Umbilical cord (tissue), 2 donors: ENCODE measurements around the gene CD36. TPM values are rescaled to one million over a fixed set of nuclear protein-coding genes. Genes with fewer than 3 reads are reported as not detected.
A peak's percentile ranks its signal among the peaks of the same experiment; 100 is the strongest.

Experiments
- DNase-seq: peaks from one replicate; pipeline ENCODE4 v3.0.0-alpha.2; 2015; ENCODE audit warnings: low spot score
- total RNA-seq: library from RNA; depleted of rRNA; stranded (reverse); fragments of >200 nt; gene quantifications from one replicate; pipeline ENCODE4 v1.2.3, GENCODE V29; 2014; ENCODE audit warnings: low replicate concordance; ENCODE audit not compliant: insufficient read depth

Gene CD36
- total RNA-seq: 34.4 TPM

GRCh38 chr7:80637911-80638765 lies at the start of gene CD36:
Gene CD36, plus strand, starts transcription at chr7:80638642. Its CDS starts 8,099 bp downstream, at chr7:80646741.
- peak; percentile 47 for DNase-seq

GRCh38 chr7:80589631-80590030 lies 48.8 kb upstream of the CD36 start:
- no peak for DNase-seq

- no peak for DNase-seq
Observed at GRCh38 chr7:80591654-80592053, 46.8 kb upstream of the CD36 start.

- no peak for DNase-seq
Observed at GRCh38 chr7:80593869-80594586, 44.4 kb upstream of the CD36 start.

- DNase-seq: no peak
Observed at GRCh38 chr7:80596933-80597517, 41.4 kb upstream of the CD36 start.

GRCh38 chr7:80597875-80598274 lies 40.6 kb upstream of the CD36 start:
- no peak for DNase-seq

GRCh38 chr7:80600046-80600445 lies 38.4 kb upstream of the CD36 start:
- DNase-seq: peak; percentile 35

DNA sequence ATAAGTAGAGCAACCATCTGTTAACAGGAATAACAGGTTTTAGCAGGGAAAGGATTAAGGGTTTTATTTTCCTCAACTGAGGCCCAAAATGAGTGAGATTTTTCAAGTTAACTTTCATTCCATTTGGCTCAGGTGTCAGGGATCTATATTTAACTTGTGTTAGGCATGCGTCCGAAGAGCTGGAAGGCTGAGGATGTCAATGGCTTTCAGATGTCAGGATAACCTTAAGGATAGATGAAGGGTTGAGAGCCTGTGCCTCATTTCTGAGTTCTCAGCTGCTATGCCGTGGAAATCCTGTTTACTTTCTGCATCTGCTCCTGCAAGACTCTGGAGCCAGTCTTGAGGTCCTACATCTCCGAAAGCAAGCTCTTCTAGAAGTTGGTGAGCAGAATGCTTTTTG lies 36.4 kb upstream of the CD36 start:
- DNase-seq: no peak

DNA sequence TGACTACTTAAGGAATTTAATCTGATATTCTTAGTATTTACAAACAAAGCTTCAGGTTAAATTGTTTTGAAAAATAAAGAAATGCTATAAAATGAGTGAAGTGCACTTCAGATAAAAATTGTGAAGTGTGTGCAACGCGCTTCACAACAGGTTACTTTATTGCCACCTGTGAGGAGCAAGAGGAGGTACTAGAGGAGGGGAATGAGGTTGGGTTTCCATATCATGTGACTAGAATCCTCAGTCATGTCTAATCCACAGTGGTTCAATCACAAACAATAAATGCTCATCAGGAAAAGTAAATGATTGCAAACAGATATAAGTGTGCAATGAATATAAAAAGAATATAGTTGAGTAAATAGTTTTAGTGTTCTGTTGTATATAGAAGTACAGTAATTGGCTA lies 34.5 kb upstream of the CD36 start:
- DNase-seq: no peak

GRCh38 chr7:80604436-80604835 lies 34.0 kb upstream of the CD36 start:
- no peak for DNase-seq

DNA sequence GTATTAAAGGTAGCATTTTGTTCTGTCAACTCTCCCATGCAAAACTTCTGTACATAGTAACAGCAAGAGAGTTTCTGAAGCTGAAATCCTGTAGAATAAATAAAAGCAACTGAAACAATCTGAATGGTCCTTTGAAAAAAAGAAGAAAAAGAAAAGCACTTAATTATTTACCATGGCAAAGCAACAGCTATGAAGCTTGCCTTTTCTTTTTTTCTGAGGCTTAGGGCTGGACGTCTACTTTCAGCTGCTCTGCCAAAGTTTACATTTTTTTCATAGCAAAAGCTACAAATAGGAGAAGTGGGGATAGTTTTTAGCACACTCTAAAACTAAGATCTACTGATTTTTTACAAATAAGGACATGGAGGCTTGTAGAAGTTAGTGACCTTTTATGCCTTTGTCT lies 31.3 kb upstream of the CD36 start:
- no peak for DNase-seq

GRCh38 chr7:80608336-80608735 lies 30.1 kb upstream of the CD36 start:
- no peak for DNase-seq

DNA sequence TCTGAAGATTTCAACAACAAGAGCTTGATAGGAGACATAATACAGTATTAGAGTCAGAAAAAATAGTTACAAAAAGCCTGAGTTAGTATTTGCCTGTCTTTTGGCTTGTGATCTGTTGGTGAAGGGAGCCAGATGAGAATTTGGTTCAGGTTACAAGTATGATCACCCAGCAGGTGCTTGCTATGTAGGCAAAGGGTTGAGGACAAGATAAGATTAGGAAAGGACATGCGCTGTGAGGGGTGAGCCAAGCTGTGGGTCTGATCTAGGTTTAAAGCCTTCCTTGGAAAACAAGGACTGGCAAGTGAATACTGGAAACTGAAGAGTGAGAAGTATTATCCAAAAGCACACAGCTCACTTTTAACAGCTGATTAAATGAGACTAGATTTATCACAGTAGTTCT lies 28.7 kb upstream of the CD36 start:
- no peak for DNase-seq

GRCh38 chr7:80611353-80611752 lies 27.1 kb upstream of the CD36 start:
- no peak for DNase-seq

- peak; percentile 36 for DNase-seq
Observed at GRCh38 chr7:80611779-80612178, 26.7 kb upstream of the CD36 start.

- DNase-seq: no peak
Observed at GRCh38 chr7:80612880-80613279, 25.6 kb upstream of the CD36 start.

DNA sequence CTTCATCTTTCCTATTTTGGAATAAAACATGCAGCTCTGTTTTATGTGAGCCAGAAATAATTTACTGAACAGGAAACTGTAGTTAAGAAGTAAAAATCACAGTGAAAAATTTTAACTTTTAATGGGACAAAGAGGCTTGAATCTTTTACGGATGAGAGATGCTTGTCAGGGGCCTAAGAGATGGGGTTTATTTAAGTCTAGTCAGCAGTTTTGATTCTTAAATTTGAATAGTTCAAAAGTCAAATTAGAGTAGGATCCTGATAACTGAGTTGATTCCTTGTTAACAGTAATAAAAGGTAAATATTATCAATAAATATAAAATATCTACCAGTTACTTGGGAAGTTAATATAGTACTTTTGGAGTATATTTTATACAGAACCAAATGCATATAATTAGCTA lies 24.9 kb upstream of the CD36 start:
- DNase-seq: no peak

GRCh38 chr7:80614851-80615271 lies 23.6 kb upstream of the CD36 start:
- no peak for DNase-seq

DNA sequence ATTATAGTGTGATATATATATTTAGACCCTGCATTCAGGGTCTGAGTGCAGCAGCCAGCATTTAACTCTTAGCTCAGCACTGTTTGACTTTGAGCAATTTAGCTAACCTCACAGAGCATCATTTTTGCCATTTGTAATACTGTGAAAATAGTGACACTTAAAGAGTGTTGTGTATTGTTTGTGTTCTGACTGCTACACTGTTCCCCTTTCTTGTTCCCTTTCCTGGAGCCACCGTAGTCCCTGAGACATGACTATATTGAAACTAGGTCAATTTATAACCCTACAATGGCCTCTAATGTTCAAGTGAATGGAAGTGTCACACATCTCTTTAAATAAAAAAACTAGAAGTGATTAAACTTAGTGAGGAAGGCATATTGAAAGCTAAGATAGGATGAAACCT lies 20.3 kb upstream of the CD36 start:
- no peak for DNase-seq

- no peak for DNase-seq
Observed at GRCh38 chr7:80619741-80620140, 18.7 kb upstream of the CD36 start.

- DNase-seq: no peak
Observed at GRCh38 chr7:80622541-80622940, 15.9 kb upstream of the CD36 start.

DNA sequence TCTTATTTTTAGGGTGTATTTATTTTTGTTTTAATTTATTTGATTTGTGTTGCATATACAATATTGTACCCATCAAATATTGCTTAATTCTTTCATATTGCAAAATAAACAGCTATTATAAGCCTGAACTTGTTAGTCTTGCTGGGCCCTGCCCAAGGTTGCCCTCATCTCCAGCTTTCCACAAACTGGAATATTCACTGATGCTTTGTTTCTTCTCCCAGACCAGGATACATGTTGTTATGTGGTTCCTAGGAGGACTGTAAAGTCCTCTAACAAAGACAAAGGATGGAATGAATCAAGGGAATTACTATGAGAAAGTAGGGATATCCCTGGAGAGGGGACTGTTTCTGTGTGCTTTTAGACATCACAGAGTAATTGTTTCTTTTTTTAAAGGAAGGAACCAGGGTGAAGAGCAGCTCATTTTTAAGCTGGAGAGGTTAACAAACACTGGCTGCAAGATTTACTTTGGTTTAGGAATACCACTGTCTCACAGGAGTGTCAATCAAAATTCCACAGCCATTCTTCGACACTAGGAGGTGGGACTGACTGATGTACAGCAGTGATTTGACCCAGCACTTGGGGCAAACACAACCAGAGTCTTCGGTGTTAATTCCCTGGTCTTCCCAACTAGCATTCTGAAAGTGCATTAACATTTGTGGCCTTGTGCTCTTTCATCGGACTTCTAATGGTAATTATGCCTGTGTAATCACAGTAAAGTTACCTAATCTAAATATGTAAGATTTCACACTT lies 14.8 kb upstream of the CD36 start:
- no peak for DNase-seq
